Measurements from ENCODE around the gene CLSTN1. TPM values are rescaled to one million over a fixed set of nuclear protein-coding genes. Genes with fewer than 3 reads are reported as not detected.

CLSTN1 gene
- total and polyA plus RNA-seq, 7 donors, result 7.3 to 48.7 (median 19.7) TPM

GRCh38 chr1:9687874-9688582 lies 135.7 kb downstream of the CLSTN1 start:
- TF ChIP-seq, protein P1, sequence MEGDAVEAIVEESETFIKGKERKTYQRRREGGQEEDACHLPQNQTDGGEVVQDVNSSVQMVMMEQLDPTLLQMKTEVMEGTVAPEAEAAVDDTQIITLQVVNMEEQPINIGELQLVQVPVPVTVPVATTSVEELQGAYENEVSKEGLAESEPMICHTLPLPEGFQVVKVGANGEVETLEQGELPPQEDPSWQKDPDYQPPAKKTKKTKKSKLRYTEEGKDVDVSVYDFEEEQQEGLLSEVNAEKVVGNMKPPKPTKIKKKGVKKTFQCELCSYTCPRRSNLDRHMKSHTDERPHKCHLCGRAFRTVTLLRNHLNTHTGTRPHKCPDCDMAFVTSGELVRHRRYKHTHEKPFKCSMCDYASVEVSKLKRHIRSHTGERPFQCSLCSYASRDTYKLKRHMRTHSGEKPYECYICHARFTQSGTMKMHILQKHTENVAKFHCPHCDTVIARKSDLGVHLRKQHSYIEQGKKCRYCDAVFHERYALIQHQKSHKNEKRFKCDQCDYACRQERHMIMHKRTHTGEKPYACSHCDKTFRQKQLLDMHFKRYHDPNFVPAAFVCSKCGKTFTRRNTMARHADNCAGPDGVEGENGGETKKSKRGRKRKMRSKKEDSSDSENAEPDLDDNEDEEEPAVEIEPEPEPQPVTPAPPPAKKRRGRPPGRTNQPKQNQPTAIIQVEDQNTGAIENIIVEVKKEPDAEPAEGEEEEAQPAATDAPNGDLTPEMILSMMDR (IDR thresholded peaks at IDR 0.05), result no peak
- intact Hi-C loops (cut with DNase I), result no loop called here
- no peak overlapping the region for H3K27ac ChIP-seq

GRCh38 chr1:9687120-9687873 lies 136.5 kb downstream of the CLSTN1 start:
- Histone ChIP-seq H3K9me3 (no peaks in the 10 kb centered on the region), H3K27ac (no peak overlapping the region), H3K4me3 (peak overlapping the region; percentile 73), H3K27me3 (ENCODE audit: insufficient read depth in 3 of 3, low read length in 2 of 3) (peaks cover 0 to 19% (median 6%) of the 10 kb centered on the region in 3 donors), H3K4me1 (peaks cover 20% of the 10 kb centered on the region), H3K36me3 (ENCODE audit: insufficient read depth in 1 of 2, low read depth in 1 of 2) (no peaks in the 10 kb centered on the region)
- peak; percentile 57 to 67 for DNase-seq
- 1 to 2% (median 1%) methylated on average over 34 to 42 of the region's 42 CpGs for WGBS, 3 donors
- TF ChIP-seq, protein P1 (IDR thresholded peaks at IDR 0.05), result no peak
- intact Hi-C loops (cut with DNase I), result no loop called here
- ATAC-seq, result peak; percentile 17 to 45 (median 28)

More at GRCh38 chr1:9687874-9688582, 135.7 kb downstream of the CLSTN1 start:
- Histone ChIP-seq H3K4me3 (peak overlapping the region; percentile 73), H3K4me1 (peaks cover 20% of the 10 kb centered on the region), H3K27me3 (ENCODE audit: insufficient read depth in 3 of 3, low read length in 2 of 3) (peaks cover 0 to 19% (median 6%) of the 10 kb centered on the region in 3 donors), H3K9me3 (no peaks in the 10 kb centered on the region), H3K36me3 (ENCODE audit: insufficient read depth in 1 of 2, low read depth in 1 of 2) (no peaks in the 10 kb centered on the region)
- DNase-seq, result peak; percentile 22 to 27
- ATAC-seq, result peak in 1 of 4 donors; percentile 36
- 5 to 9% (median 8%) methylated on average over 17 to 34 of the region's 34 CpGs for WGBS, 3 donors

- ATAC-seq (no peak), DNase-seq (no peak)
- Histone ChIP-seq H3K4me1 (peaks cover 20% of the 10 kb centered on the region), H3K36me3 (ENCODE audit: insufficient read depth in 1 of 2, low read depth in 1 of 2) (no peaks in the 10 kb centered on the region), H3K9me3 (no peaks in the 10 kb centered on the region), H3K27ac (no peak overlapping the region), H3K4me3 (no peak overlapping the region), H3K27me3 (ENCODE audit: insufficient read depth in 3 of 3, low read length in 2 of 3) (peaks cover 0 to 19% (median 6%) of the 10 kb centered on the region in 3 donors)
- TF ChIP-seq, protein P1 (IDR thresholded peaks at IDR 0.05), result no peak
- intact Hi-C loops (cut with DNase I), result no loop called here
- WGBS, 3 donors, result 97 to 100% (median 100%) methylated on average over 1 of the region's 1 CpG
These were observed 139.0 kb downstream of the CLSTN1 start for GRCh38 chr1:9684801-9685200.

GRCh38 chr1:9680828-9681227 lies 142.9 kb downstream of the CLSTN1 start:
- H3K27me3 ChIP-seq (ENCODE audit: insufficient read depth in 3 of 3, low read length in 2 of 3), result no peaks in the 10 kb centered on the region
- H3K4me3 ChIP-seq, result no peak overlapping the region
- no peaks in the 10 kb centered on the region for H3K9me3 ChIP-seq
- H3K27ac ChIP-seq, result no peak overlapping the region
- ATAC-seq (no peak), DNase-seq (no peak)
- TF ChIP-seq, protein P1 (IDR thresholded peaks at IDR 0.05), result no peak
- no peaks in the 10 kb centered on the region for H3K36me3 ChIP-seq (ENCODE audit: insufficient read depth in 1 of 2, low read depth in 1 of 2)
- intact Hi-C loops (cut with DNase I), result no loop called here
- WGBS, 3 donors, result 84 to 91% (median 88%) methylated on average over 6 of the region's 6 CpGs
- no peaks in the 10 kb centered on the region for H3K4me1 ChIP-seq

All from psoas muscle (tissue), 8 donors.